ENCODE data around the gene EPHB1.
A peak's percentile ranks its signal among the peaks of the same experiment; 100 is the strongest.

Gene EPHB1

DNA sequence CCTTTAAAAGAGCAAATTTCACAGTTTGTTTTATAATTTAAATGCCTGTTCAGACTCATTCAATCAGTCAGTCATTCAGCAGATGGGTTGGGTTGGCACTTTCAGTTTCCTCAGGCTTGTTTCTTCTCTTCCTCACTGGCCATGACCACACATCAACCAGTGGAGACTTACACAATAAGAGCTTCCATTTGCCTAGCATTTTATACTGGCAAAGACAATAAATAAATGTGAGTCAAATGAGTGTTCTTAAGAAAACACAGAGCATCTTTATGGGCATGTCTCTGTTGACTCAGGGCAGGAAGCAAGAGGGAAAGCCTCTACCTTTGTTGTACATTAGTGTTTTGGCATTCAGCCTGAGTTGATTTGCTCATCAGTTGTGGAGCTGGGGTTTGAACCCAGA is 122.6 kb downstream of the EPHB1 start:
- DNase-seq, result no peak

GRCh38 chr3:134918441-134918840 is 123.4 kb downstream of the EPHB1 start:
- no peak for DNase-seq

DNA sequence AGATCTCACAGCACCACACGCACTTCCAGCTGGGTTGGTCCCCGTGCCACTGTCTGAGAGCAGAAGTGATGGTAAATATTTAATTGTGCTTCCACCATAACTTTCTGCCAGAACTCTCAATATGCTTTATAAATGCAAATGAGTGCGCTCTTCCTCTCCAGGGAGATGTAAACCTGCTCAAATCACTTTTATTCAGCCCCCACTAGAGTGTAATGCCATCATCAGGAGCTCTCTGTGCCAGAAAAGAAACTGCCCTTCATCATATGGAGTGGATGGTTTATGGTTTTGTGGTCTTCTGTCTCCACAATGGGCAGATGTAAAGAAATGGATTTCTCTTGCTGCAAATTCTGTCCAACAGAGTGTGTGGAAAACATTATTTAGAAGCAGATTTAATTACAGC is 127.0 kb downstream of the EPHB1 start:
- DNase-seq, result no peak

GRCh38 chr3:134922866-134923265 is 127.8 kb downstream of the EPHB1 start:
- no peak for DNase-seq

- no peak for DNase-seq
Observed at GRCh38 chr3:134923286-134923685, 128.2 kb downstream of the EPHB1 start.

- DNase-seq, result no peak
Observed at GRCh38 chr3:134927599-134927998, 132.5 kb downstream of the EPHB1 start.

GRCh38 chr3:134928392-134928791 is 133.3 kb downstream of the EPHB1 start:
- no peak for DNase-seq

DNA sequence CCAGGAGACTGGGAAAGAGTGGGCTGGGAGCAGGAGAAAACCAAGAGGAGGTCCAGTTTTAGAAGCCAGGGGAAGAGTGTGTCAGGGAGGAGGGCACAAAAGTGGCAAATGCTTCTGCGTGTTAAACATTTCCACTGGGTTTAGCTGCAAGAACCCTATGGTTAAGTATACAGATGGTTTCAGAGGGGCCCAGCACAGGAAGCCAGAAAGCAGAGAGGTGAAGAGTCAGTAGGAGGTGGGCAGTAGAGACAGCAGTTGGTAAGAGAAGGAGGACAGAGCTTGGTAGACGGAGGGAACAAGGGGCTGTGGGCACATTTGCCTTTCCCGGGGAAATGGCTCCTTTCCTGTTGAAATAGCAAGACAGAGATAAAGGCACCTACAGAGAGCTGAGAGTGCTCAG is 133.8 kb downstream of the EPHB1 start:
- no peak for DNase-seq

DNA sequence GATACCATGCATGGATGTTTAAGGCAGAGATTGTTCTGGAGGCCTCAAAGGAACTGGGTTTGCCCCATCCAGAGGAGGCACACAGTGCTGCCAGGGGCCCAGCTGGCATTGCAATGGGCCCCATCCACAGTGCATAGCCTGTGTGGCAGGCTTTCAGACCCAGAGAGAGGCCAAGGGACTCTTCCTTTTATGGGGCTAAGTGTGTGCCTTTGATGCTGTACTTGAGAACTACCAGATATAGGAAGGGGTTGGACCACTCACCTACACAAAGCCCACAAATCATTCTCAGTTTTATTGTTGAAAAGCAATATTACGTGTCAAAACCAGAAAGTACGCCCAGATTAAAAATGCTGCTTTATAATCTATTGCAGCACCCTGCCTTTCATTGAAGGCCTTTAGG is 134.9 kb downstream of the EPHB1 start:
- no peak for DNase-seq

DNA sequence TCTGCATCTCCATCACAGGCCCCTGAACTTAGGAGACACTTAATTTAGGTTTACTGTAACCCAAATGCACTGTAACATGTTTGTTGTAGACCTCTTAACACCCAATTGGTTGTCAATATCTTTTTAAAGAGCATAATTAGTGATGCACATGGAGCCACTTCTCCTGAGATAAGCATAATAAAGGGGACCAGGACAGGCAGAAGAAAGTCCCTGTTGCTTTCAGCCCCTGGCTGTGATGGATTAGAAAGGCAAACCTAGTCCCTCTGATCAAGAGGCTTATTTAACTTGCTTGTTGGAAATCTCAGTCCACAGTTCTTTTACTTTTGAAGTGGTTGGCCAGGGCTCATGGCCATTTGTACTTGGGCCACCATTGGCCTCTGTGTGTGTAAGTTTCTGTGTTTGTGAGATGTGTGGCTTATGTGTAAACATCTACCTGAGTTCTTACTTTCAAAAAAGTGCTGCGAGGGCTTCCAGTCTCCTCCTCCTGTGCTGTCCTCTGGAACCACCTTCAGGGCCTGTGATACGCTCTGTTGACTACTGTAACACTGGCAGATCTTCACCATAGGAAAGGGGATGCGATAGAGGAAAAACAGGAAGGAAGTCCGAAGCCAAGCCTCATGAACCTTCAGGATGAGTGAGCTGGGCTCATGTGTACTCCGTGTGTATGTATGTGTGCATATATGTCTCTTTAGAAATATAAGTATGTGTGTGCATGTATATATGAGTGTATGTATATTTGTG is 136.2 kb downstream of the EPHB1 start:
- DNase-seq, result no peak

GRCh38 chr3:134932035-134932434 is 137.0 kb downstream of the EPHB1 start:
- no peak for DNase-seq

- no peak for DNase-seq
Observed at GRCh38 chr3:134933997-134934396, 138.9 kb downstream of the EPHB1 start.

GRCh38 chr3:134934933-134935332 is 139.9 kb downstream of the EPHB1 start:
- no peak for DNase-seq

- DNase-seq, result peak; percentile 22
Observed at GRCh38 chr3:134937256-134938028, 142.4 kb downstream of the EPHB1 start.

GRCh38 chr3:134938029-134938525 is 143.0 kb downstream of the EPHB1 start:
- DNase-seq, result no peak

DNA sequence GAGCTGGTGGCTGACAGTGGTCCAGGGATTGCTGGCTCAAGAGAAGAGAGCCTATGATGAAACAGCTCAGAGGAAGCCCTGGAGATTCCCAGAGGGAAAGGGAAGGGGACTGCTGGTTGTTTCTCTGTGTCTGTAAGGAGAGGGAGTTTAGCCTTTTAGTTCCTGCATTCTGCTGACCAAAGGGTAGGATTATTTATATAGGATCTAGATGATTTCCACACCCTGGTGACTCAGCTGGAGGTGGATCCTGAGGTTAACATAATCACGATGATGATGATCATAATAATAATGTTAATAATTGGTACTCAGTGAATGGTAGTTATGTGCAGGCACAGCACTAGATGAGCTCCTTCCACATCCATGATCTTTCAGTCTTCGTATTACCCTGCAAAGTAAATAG is 144.9 kb downstream of the EPHB1 start:
- DNase-seq, result no peak

DNA sequence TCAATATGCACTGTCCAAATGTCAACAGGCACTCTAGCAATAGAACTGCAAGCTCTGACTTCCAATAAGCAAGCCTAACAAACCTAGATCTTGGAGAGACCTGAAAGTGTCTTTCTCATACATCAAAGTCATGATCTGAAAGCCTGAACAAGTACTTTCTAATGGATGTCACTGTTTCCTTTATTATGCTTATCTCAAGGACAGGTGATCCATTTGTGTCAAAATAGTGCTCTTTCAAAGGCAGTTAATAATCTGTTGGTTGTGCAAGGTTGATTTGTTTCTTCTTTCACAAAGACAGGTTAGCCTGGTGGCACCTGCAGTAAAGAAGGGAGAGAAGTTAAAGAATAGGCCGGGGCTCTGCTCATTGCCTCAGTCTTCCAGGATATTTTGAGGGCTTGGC is 146.8 kb downstream of the EPHB1 start:
- no peak for DNase-seq

GRCh38 chr3:134944429-134944828 is 149.4 kb downstream of the EPHB1 start:
- DNase-seq, result no peak

DNA sequence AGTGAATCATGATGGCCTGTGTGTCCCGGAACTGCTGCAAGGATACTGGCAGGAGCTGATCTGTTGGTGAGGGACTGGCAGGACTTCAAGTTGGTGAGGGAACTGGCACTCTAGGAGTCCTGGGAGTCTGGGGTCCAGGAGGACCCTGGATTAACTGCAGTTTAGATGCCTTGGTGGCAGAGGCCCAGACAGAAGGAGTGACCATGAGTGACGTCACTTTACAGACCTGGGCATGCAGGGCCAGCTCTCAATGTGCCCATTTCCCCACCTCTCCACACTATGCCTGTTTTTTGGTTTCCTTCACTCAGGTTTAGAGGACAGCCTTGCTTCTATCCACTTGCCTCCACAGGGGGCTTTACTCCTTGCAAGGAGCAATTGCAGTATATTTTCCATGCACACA is 154.1 kb downstream of the EPHB1 start:
- no peak for DNase-seq

DNA sequence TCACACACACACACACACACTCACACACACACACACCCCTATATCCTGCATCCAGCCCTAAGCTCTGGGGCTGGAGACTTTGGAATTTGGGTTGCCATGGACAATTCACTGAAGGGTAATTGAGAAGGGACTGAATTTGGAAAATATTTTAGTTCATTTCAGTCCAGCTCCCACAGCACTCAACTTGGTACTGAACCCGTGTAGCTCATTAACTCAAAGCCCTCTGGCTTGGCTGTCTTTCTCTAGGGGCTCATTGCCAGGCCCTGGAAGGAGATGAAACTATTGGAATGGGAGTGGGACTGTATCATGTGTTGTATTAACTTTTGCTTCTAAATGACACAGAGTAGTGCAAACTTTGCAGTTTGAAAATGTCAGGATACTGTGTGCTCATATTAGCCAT is 157.3 kb downstream of the EPHB1 start:
- DNase-seq, result no peak

DNA sequence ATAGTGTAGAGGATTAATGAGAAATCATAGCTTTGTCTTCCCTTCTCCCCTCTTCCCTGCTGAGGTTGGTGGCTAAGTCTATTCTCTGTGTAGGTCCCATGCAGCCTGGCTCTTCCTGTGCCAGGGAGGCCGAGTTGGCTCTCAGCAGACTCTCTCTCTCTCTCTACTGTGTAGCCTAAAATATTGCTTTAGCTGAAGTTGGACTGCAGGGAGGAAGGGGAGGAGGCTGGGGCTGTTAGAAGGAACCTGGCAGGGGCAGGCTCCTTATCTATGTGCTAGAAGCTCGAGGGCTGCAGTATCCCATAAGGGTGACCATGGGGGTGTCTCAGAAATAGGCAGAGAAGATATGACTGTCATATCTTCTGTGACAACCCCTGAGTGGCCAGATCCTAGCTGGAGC is 160.8 kb downstream of the EPHB1 start:
- DNase-seq, result no peak

DNA sequence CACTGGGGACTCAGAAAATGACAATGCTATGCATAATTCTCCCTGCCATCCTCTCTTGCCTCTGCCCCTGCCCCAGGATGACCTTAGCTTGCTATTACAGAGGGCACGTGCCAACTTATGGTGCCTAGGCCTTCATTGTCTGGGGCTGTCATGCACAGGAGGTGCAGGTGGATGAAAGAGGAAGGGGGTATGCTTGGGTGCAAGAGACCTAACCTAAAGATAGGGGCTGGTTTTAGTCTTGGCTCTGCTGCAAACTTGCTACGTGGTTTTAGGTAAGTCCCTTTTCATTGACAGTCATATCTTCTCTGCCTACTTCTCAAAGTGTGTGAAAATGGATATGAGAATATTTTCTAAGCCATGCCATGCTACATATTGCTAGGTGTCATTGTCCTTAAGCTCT is 161.3 kb downstream of the EPHB1 start:
- no peak for DNase-seq

GRCh38 chr3:134956844-134957243 is 161.8 kb downstream of the EPHB1 start:
- no peak for DNase-seq

- DNase-seq, result no peak
Observed at GRCh38 chr3:134959516-134959915, 164.5 kb downstream of the EPHB1 start.

Data from fibroblast of skin of right quadriceps (primary cell).